ENCODE results near the gene GALNT13. TPM values are rescaled to one million over a fixed set of nuclear protein-coding genes. Genes with fewer than 3 reads are reported as not detected.

The GALNT13 gene
- total RNA-seq, 2 donors from 2014 or later: 0.33 to 5.7 TPM

GRCh38 chr2:154032220-154032619 lies 160.5 kb downstream of the GALNT13 start:
- DNase-seq (no peak), ATAC-seq (no peak)
- 59% methylated on average over 3 of the region's 3 CpGs for WGBS, 2 donors
- no peaks in the 10 kb centered on the region for H3K4me1 ChIP-seq
- TF ChIP-seq CTCF (IDR thresholded peaks at IDR 0.05) (no peak), POLR2A (IDR thresholded peaks at IDR 0.05) (no peak)
- H3K9me3 ChIP-seq: no peaks in the 10 kb centered on the region
- H3K27me3 ChIP-seq: no peaks in the 10 kb centered on the region
- H3K36me3 ChIP-seq (replicated peaks in 1 of 2; ENCODE audit: insufficient read depth in 1 of 2, low read depth in 2 of 2): no peaks in the 10 kb centered on the region
- H3K4me3 ChIP-seq: no peak overlapping the region
- intact Hi-C loops (cut with DNase I): no loop called here
- no peak overlapping the region for H3K27ac ChIP-seq

GRCh38 chr2:154046493-154046892 lies 174.8 kb downstream of the GALNT13 start:
- no peaks in the 10 kb centered on the region for H3K36me3 ChIP-seq (replicated peaks in 1 of 2; ENCODE audit: insufficient read depth in 1 of 2, low read depth in 2 of 2)
- no peaks in the 10 kb centered on the region for H3K4me1 ChIP-seq
- TF ChIP-seq POLR2A (IDR thresholded peaks at IDR 0.05) (no peak), CTCF (IDR thresholded peaks at IDR 0.05) (no peak)
- H3K9me3 ChIP-seq: no peaks in the 10 kb centered on the region
- H3K4me3 ChIP-seq: no peak overlapping the region
- no peaks in the 10 kb centered on the region for H3K27me3 ChIP-seq
- DNase-seq: no peak
- no peak for ATAC-seq
- no peak overlapping the region for H3K27ac ChIP-seq
- WGBS, 2 donors: 50 to 69% methylated on average over 1 of the region's 1 CpG
- intact Hi-C loops (cut with DNase I): no loop called here

GRCh38 chr2:154048905-154049304 lies 177.2 kb downstream of the GALNT13 start:
- 87% methylated on average over 2 of the region's 2 CpGs for WGBS, 2 donors
- intact Hi-C loops (cut with DNase I): no loop called here
- Histone ChIP-seq H3K27me3 (no peaks in the 10 kb centered on the region), H3K4me3 (no peak overlapping the region), H3K4me1 (no peaks in the 10 kb centered on the region), H3K36me3 (replicated peaks in 1 of 2; ENCODE audit: insufficient read depth in 1 of 2, low read depth in 2 of 2) (no peaks in the 10 kb centered on the region), H3K9me3 (no peaks in the 10 kb centered on the region), H3K27ac (no peak overlapping the region)
- no peak for TF ChIP-seq CTCF (IDR thresholded peaks at IDR 0.05)
- no peak for TF ChIP-seq POLR2A (IDR thresholded peaks at IDR 0.05)
- no peak for DNase-seq
- ATAC-seq: no peak

GRCh38 chr2:154049561-154049960 lies 177.8 kb downstream of the GALNT13 start:
- Histone ChIP-seq H3K9me3 (no peaks in the 10 kb centered on the region), H3K36me3 (replicated peaks in 1 of 2; ENCODE audit: insufficient read depth in 1 of 2, low read depth in 2 of 2) (no peaks in the 10 kb centered on the region), H3K27ac (no peak overlapping the region), H3K4me1 (no peaks in the 10 kb centered on the region), H3K4me3 (no peak overlapping the region), H3K27me3 (no peaks in the 10 kb centered on the region)
- intact Hi-C loops (cut with DNase I): no loop called here
- WGBS, 2 donors: 46 to 65% methylated on average over 1 of the region's 1 CpG
- TF ChIP-seq POLR2A (IDR thresholded peaks at IDR 0.05) (no peak), CTCF (IDR thresholded peaks at IDR 0.05) (no peak)
- ATAC-seq: no peak
- no peak for DNase-seq

- Histone ChIP-seq H3K4me3 (no peak overlapping the region), H3K4me1 (no peaks in the 10 kb centered on the region), H3K27ac (no peak overlapping the region), H3K36me3 (replicated peaks in 1 of 2; ENCODE audit: insufficient read depth in 1 of 2, low read depth in 2 of 2) (no peaks in the 10 kb centered on the region), H3K9me3 (no peaks in the 10 kb centered on the region), H3K27me3 (no peaks in the 10 kb centered on the region)
- ATAC-seq: no peak
- TF ChIP-seq POLR2A (IDR thresholded peaks at IDR 0.05) (no peak), CTCF (IDR thresholded peaks at IDR 0.05) (no peak)
- intact Hi-C loops (cut with DNase I): no loop called here
- DNase-seq: no peak
Observed at GRCh38 chr2:154067124-154067523, 195.4 kb downstream of the GALNT13 start.
